ENCODE measurements around the gene SPACA6. TPM values are rescaled to one million over a fixed set of nuclear protein-coding genes. Genes with fewer than 3 reads are reported as not detected.
A peak's percentile ranks its signal among the peaks of the same experiment; 100 is the strongest.

Gene SPACA6
- total and polyA plus RNA-seq, 2 donors (not counting 1 experiment from before 2014, with no cell fraction given): 5.5 to 8.6 TPM

- no peaks in the 10 kb centered on the region for H3K4me1 ChIP-seq (ENCODE audit: control insufficient read depth, extremely low read depth, insufficient read depth, low read length)
- no peaks in the 10 kb centered on the region for H3K27me3 ChIP-seq (ENCODE audit: control insufficient read depth, insufficient read depth, low read length)
- H3K9me3 ChIP-seq (ENCODE audit: control insufficient read depth, insufficient read depth, low read depth, low read length): no peaks in the 10 kb centered on the region
- no peak overlapping the region for H3K4me3 ChIP-seq (replicated peaks in 1 of 4; ENCODE audit: control extremely low read depth in 1 of 4, insufficient read depth in 1 of 4, low read depth in 3 of 4, low read length in 4 of 4)
- H3K27ac ChIP-seq (ENCODE audit: insufficient read depth, low read length): no peak overlapping the region
- no peak for DNase-seq (ENCODE audit: low read depth in 2 of 2)
- H3K9ac ChIP-seq (ENCODE audit: insufficient read depth, low read length): no peak overlapping the region
- TF ChIP-seq CTCF (conservative IDR thresholded peaks at IDR 0.05 in 1 of 2, IDR thresholded peaks at IDR 0.05 in 1 of 2; ENCODE audit: low read depth in 1 of 2, low read length in 2 of 2) (no peak), EZH2 (IDR thresholded peaks at IDR 0.05; ENCODE audit: low read length, missing control alignments) (no peak)
- no peaks in the 10 kb centered on the region for H3K36me3 ChIP-seq (ENCODE audit: control insufficient read depth, insufficient read depth, low read length)
- no peak overlapping the region for H2AFZ ChIP-seq (ENCODE audit: low read length)
- no peaks in the 10 kb centered on the region for H4K20me1 ChIP-seq (ENCODE audit: control insufficient read depth, extremely low read depth, insufficient read depth, low read length)
- H3K4me2 ChIP-seq (ENCODE audit: extremely low read depth, insufficient read depth, low read length): no peak overlapping the region
- no peaks in the 10 kb centered on the region for H3K79me2 ChIP-seq (ENCODE audit: control insufficient read depth, insufficient read depth, low read length)
Measured at GRCh38 chr19:51663650-51664049, 29.5 kb upstream of the SPACA6 start.

GRCh38 chr19:51664131-51664530 lies 29.0 kb upstream of the SPACA6 start:
- Histone ChIP-seq H3K36me3 (ENCODE audit: control insufficient read depth, insufficient read depth, low read length) (no peaks in the 10 kb centered on the region), H3K79me2 (ENCODE audit: control insufficient read depth, insufficient read depth, low read length) (no peaks in the 10 kb centered on the region), H3K27me3 (ENCODE audit: control insufficient read depth, insufficient read depth, low read length) (no peaks in the 10 kb centered on the region), H3K9ac (ENCODE audit: insufficient read depth, low read length) (no peak overlapping the region), H3K4me1 (ENCODE audit: control insufficient read depth, extremely low read depth, insufficient read depth, low read length) (no peaks in the 10 kb centered on the region), H3K4me2 (ENCODE audit: extremely low read depth, insufficient read depth, low read length) (no peak overlapping the region), H3K4me3 (replicated peaks in 1 of 4; ENCODE audit: control extremely low read depth in 1 of 4, insufficient read depth in 1 of 4, low read depth in 3 of 4, low read length in 4 of 4) (no peak overlapping the region), H2AFZ (ENCODE audit: low read length) (no peak overlapping the region), H4K20me1 (ENCODE audit: control insufficient read depth, extremely low read depth, insufficient read depth, low read length) (no peaks in the 10 kb centered on the region), H3K27ac (ENCODE audit: insufficient read depth, low read length) (no peak overlapping the region), H3K9me3 (ENCODE audit: control insufficient read depth, insufficient read depth, low read depth, low read length) (no peaks in the 10 kb centered on the region)
- DNase-seq (ENCODE audit: low read depth in 2 of 2): no peak
- TF ChIP-seq CTCF (conservative IDR thresholded peaks at IDR 0.05 in 1 of 2, IDR thresholded peaks at IDR 0.05 in 1 of 2; ENCODE audit: low read depth in 1 of 2, low read length in 2 of 2) (no peak), EZH2 (IDR thresholded peaks at IDR 0.05; ENCODE audit: low read length, missing control alignments) (no peak)

GRCh38 chr19:51664997-51665396 lies 28.1 kb upstream of the SPACA6 start:
- Histone ChIP-seq H2AFZ (ENCODE audit: low read length) (no peak overlapping the region), H3K9me3 (ENCODE audit: control insufficient read depth, insufficient read depth, low read depth, low read length) (no peaks in the 10 kb centered on the region), H3K79me2 (ENCODE audit: control insufficient read depth, insufficient read depth, low read length) (no peaks in the 10 kb centered on the region), H3K27me3 (ENCODE audit: control insufficient read depth, insufficient read depth, low read length) (no peaks in the 10 kb centered on the region), H4K20me1 (ENCODE audit: control insufficient read depth, extremely low read depth, insufficient read depth, low read length) (no peaks in the 10 kb centered on the region), H3K4me1 (ENCODE audit: control insufficient read depth, extremely low read depth, insufficient read depth, low read length) (no peaks in the 10 kb centered on the region), H3K36me3 (ENCODE audit: control insufficient read depth, insufficient read depth, low read length) (no peaks in the 10 kb centered on the region), H3K27ac (ENCODE audit: insufficient read depth, low read length) (no peak overlapping the region), H3K4me2 (ENCODE audit: extremely low read depth, insufficient read depth, low read length) (no peak overlapping the region), H3K9ac (ENCODE audit: insufficient read depth, low read length) (no peak overlapping the region), H3K4me3 (replicated peaks in 1 of 4; ENCODE audit: control extremely low read depth in 1 of 4, insufficient read depth in 1 of 4, low read depth in 3 of 4, low read length in 4 of 4) (no peak overlapping the region)
- peak in 1 of 2 donors; percentile 4 for DNase-seq (ENCODE audit: low read depth in 2 of 2)
- no peak for TF ChIP-seq EZH2 (IDR thresholded peaks at IDR 0.05; ENCODE audit: low read length, missing control alignments)
- peak; percentile 35 to 37 for TF ChIP-seq CTCF (conservative IDR thresholded peaks at IDR 0.05 in 1 of 2, IDR thresholded peaks at IDR 0.05 in 1 of 2; ENCODE audit: low read depth in 1 of 2, low read length in 2 of 2)

All from fibroblast of lung (primary cell).